T47D (cell line): ENCODE measurements around the gene ZNF280A.
"Not testable (repeated sequence)": the region's sequence is repeated elsewhere in the genome, so short reads cannot be mapped to it uniquely, and the experiment has no call there.

Experiments
- DNase-seq, 2 experiments: peaks; one replicate each; pipeline versions ENCODE4 v3.0.0 to v3.0.0-alpha.2; 2011 to 2012; ENCODE audit warnings: low read depth in 1 of 2, low spot score in 1 of 2
- JUND ChIP-seq: IDR thresholded peaks from 2 replicates; pipeline ENCODE4 v1.6.1; 2012; ENCODE audit warnings: low read depth
- in situ Hi-C: cut with HindIII; loops from 2 replicates; pipeline ENCODE4 v1.10.0; 2016; ENCODE audit warnings: low sequenced_read_pairs, low pct_unique_long_range_greater_than_20kb

The ZNF280A gene

GRCh38 chr22:22534604-22535415 lies 14.7 kb upstream of the ZNF280A start:
- in situ Hi-C loops, result no loop called here
- no peak for DNase-seq
- TF ChIP-seq JUND, result no peak

- in situ Hi-C loops, result no loop called here
- no peak for TF ChIP-seq JUND
- no peak for DNase-seq
Measured at GRCh38 chr22:22533863-22534262, 13.8 kb upstream of the ZNF280A start.

GRCh38 chr22:22533417-22533816 lies 13.3 kb upstream of the ZNF280A start:
- in situ Hi-C loops, result no loop called here
- no peak for DNase-seq
- TF ChIP-seq JUND, result no peak

GRCh38 chr22:22532547-22533071 lies 12.5 kb upstream of the ZNF280A start:
- DNase-seq, in situ Hi-C loops: not testable (repeated sequence)

GRCh38 chr22:22531770-22532546 lies 11.9 kb upstream of the ZNF280A start:
- in situ Hi-C loops, result no loop called here
- no peak for TF ChIP-seq JUND
- DNase-seq, result no peak

GRCh38 chr22:22528780-22529179 lies 8.7 kb upstream of the ZNF280A start:
- in situ Hi-C loops, result no loop called here
- no peak for DNase-seq
- no peak for TF ChIP-seq JUND

- DNase-seq, result no peak
- no peak for TF ChIP-seq JUND
- in situ Hi-C loops, result no loop called here
Measured at GRCh38 chr22:22527312-22527711, 7.2 kb upstream of the ZNF280A start.

GRCh38 chr22:22526125-22526912 lies 6.2 kb upstream of the ZNF280A start:
- DNase-seq, result no peak
- TF ChIP-seq JUND, result no peak
- in situ Hi-C loops, result no loop called here

- in situ Hi-C loops, result no loop called here
- TF ChIP-seq JUND, result no peak
- DNase-seq, result no peak
Measured at GRCh38 chr22:22523494-22523893, 3.4 kb upstream of the ZNF280A start.

- no peak for TF ChIP-seq JUND
- DNase-seq, result no peak
- in situ Hi-C loops, result no loop called here
Measured at GRCh38 chr22:22521631-22522030, 1.6 kb upstream of the ZNF280A start.

GRCh38 chr22:22520667-22521602 lies 865 bp upstream of the ZNF280A start:
- no peak for TF ChIP-seq JUND
- in situ Hi-C loops, result no loop called here
- no peak for DNase-seq
